Coronary artery (tissue), 2 donors: Measurements from ENCODE around the gene SYTL5.

Experiments
- DNase-seq: peaks from one replicate; pipeline ENCODE4 v3.0.0-alpha.2; 2017; ENCODE audit warnings: low spot score
- H3K27ac ChIP-seq, 2 donors: fragments of 200-600 bp; sonication (generic); one replicate each; pipeline ENCODE4 v1.5.1; 2016 to 2019
- H3K4me3 ChIP-seq: fragments of 200-600 bp; sonication (generic); 2 replicates; pipeline ENCODE4 v1.5.1; 2016; ENCODE audit warnings: mild to moderate bottlenecking, moderate library complexity
- TF ChIP-seq, protein P1 (sequence below): fragments of 200-600 bp; sonication (generic); IDR thresholded peaks from one replicate; pipeline ENCODE4 v1.5.1; 2019; ENCODE audit warnings: antibody characterized with exemption

Gene SYTL5

GRCh38 chrX:37997096-37997495 lies 9.3 kb upstream of the SYTL5 start:
- DNase-seq: no peak
- TF ChIP-seq, protein P1, sequence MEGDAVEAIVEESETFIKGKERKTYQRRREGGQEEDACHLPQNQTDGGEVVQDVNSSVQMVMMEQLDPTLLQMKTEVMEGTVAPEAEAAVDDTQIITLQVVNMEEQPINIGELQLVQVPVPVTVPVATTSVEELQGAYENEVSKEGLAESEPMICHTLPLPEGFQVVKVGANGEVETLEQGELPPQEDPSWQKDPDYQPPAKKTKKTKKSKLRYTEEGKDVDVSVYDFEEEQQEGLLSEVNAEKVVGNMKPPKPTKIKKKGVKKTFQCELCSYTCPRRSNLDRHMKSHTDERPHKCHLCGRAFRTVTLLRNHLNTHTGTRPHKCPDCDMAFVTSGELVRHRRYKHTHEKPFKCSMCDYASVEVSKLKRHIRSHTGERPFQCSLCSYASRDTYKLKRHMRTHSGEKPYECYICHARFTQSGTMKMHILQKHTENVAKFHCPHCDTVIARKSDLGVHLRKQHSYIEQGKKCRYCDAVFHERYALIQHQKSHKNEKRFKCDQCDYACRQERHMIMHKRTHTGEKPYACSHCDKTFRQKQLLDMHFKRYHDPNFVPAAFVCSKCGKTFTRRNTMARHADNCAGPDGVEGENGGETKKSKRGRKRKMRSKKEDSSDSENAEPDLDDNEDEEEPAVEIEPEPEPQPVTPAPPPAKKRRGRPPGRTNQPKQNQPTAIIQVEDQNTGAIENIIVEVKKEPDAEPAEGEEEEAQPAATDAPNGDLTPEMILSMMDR: no peak
- no peak overlapping the region for H3K27ac ChIP-seq
- H3K4me3 ChIP-seq: no peak overlapping the region

DNA sequence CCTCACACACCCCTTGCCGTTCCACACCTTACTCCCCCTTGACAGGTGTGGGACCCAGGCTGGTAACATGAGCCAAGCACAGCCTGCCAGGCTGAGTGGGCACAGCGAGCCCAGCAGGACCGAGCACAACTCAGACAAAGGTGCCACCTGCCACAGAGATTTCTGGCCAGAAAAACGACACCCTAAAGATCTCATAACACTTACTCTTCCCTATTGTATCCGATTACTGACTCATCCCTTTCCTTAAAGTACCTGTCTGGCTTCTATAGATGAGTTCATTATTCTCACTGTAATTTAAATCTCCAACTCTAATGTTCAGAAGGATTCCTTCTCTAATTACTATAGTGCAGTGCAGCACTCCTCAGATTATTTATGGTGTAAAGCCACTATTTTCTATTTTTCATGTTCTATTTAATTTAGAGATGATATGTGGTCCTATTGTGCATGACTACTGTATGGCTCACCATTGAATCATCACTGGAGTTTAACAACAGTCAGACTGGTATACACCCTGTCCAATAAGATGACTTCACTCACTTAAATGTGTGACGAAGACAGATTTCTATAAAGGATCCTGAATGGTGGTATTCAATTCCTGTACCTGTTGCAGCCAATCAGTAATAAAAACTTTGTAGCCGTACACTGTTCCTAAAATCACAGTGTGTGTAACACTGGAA lies 7.6 kb upstream of the SYTL5 start:
- TF ChIP-seq, protein P1: no peak
- Histone ChIP-seq H3K27ac (no peak overlapping the region), H3K4me3 (no peak overlapping the region)
- no peak for DNase-seq

DNA sequence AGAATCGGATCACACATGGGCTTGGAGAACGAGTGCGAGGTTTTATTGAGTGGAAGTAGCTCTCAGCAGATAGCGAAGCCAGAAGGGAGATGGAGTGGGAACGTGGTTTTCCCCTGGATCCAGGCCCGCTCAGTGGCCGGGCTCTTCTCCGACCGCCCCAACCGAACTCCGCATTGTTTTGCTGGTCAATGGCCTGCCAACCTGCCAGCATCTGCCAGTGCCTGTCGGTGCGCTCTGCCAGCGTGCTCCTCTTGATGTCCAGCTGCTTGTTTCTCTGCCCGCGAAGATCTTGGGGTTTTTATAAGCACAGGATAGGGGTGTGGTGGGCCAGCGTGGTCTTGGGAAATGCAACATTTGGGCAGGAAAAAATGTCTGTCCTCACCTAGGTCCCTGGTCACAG lies 5.6 kb upstream of the SYTL5 start:
- no peak for DNase-seq
- no peak overlapping the region for H3K27ac ChIP-seq
- TF ChIP-seq, protein P1: no peak
- H3K4me3 ChIP-seq: no peak overlapping the region

- DNase-seq: no peak
- TF ChIP-seq, protein P1: no peak
- Histone ChIP-seq H3K4me3 (no peak overlapping the region), H3K27ac (no peak overlapping the region)
These were observed 2.3 kb upstream of the SYTL5 start for GRCh38 chrX:38004046-38004445.

- TF ChIP-seq, protein P1: no peak
- no peak for DNase-seq
- Histone ChIP-seq H3K27ac (no peak overlapping the region), H3K4me3 (no peak overlapping the region)
These were observed 425 bp downstream of the SYTL5 start for GRCh38 chrX:38006778-38007177.

DNA sequence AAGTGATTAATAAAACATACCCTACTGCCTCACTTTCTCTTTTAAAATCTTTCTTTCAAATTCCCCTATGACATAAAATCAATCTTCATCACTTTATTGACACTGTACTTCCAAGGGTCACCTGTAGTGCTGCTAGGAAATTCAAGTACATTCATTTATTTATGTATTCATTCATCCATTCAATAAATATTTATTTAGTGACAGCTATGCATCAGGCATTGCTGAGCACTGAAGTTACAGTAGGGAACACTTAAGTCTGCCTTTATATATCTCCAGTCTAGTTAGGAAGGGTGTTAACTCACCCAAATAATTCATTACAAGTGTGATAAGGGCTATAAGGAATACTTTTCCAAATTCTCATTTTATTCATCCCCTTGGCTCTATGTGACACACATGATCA lies 2.3 kb downstream of the SYTL5 start:
- DNase-seq: no peak

GRCh38 chrX:38009641-38010040 lies 3.3 kb downstream of the SYTL5 start:
- no peak for DNase-seq
- TF ChIP-seq, protein P1: no peak

More for the DNA sequence above, 2.3 kb downstream of the SYTL5 start:
- TF ChIP-seq, protein P1: no peak
- H3K4me3 ChIP-seq: no peak overlapping the region
- H3K27ac ChIP-seq: no peak overlapping the region

More at GRCh38 chrX:38009641-38010040, 3.3 kb downstream of the SYTL5 start:
- H3K27ac ChIP-seq: no peak overlapping the region
- H3K4me3 ChIP-seq: no peak overlapping the region
